Psoas muscle (tissue), 8 donors: ENCODE data around the gene ABCA13. TPM values are rescaled to one million over a fixed set of nuclear protein-coding genes. Genes with fewer than 3 reads are reported as not detected.

ENCODE experiments used
- ATAC-seq, 4 donors: fragments of 200-7000 bp; cut with Tn5 transposase; one replicate each; pipeline ENCODE4 v1.9.1; 2020; ENCODE audit warnings: moderate library complexity in 3 of 4, mild to moderate bottlenecking in 2 of 4
- DNase-seq, 2 donors: peaks; one replicate each; pipeline ENCODE4 v3.0.0-alpha.2; 2020
- H3K27ac ChIP-seq: fragments of 200-600 bp; one replicate; pipeline ENCODE4 v1.8.0; 2022
- H3K27me3 ChIP-seq, 3 donors: fragments of 200-600 bp in 1 of 3; one replicate each; pipeline versions ENCODE4 v1.6.1 to v1.8.0; 2013 to 2022; ENCODE audit warnings: low read length in 2 of 3, mild to moderate bottlenecking in 2 of 3, moderate library complexity in 1 of 3; ENCODE audit not compliant: insufficient read depth in 3 of 3
- H3K36me3 ChIP-seq, 2 donors: fragments of 200-600 bp in 1 of 2; one replicate each; pipeline versions ENCODE4 v1.6.1 to v1.8.0; 2013 to 2022; ENCODE audit warnings: low read depth in 1 of 2, mild to moderate bottlenecking in 1 of 2, moderate library complexity in 1 of 2; ENCODE audit not compliant: insufficient read depth in 1 of 2
- H3K4me1 ChIP-seq: fragments of 200-600 bp; one replicate; pipeline ENCODE4 v1.8.0; 2022
- H3K4me3 ChIP-seq: fragments of 200-600 bp; one replicate; pipeline ENCODE4 v1.8.0; 2022; ENCODE audit warnings: mild to moderate bottlenecking
- H3K9me3 ChIP-seq: fragments of 200-600 bp; one replicate; pipeline ENCODE4 v1.8.0; 2022
- CTCF ChIP-seq: fragments of 200-600 bp; IDR thresholded peaks from one replicate; pipeline ENCODE4 v1.8.0; 2022; ENCODE audit warnings: antibody characterized with exemption
- WGBS, 3 donors: extraction: QIAGEN DNeasy Blood & Tissue Kit; methylation state at CpG; one replicate each; pipeline versions ENCODE4 v1.1.6 to v1.1.7; 2013; 5-methylcytosine and 5-hydroxymethylcytosine counted together
- intact Hi-C, 2 donors: fragments of 100-400 bp; cut with DNase I; formaldehyde crosslinking; loops; one replicate each; pipeline versions ENCODE4 v1.11.0 to v1.14.2; 2022
- polyA plus RNA-seq, 3 donors: library from polyadenylated mRNA; stranded (reverse); fragments of 200-250 nt; gene quantifications; one replicate each; pipeline ENCODE4 v1.2.3, GENCODE V29; 2013
- total RNA-seq, 4 donors: library from RNA; stranded (reverse); fragmentation: NEBNext Ultra II Directional in 2 of 4; extraction: Animal tissue kit (Norgen Biotek cat#: 25700) in 2 of 4; gene quantifications; one replicate each; pipeline versions ENCODE4 v1.2.1 to v1.2.4, GENCODE V29; 2021 to 2023
- donor health status: healthy with polysubstance abuse.
- donor health status: DM: no; HTN: no; CAD: no; lungs with moderate emphysema.
- donor health status: Bipolar disorder and iron deficiency.
- donor health status: healthy.
- donor health status: DM: yes; HTN: yes; CAD: no.
- donor health status: DM: no; HTN: no; CAD: no.
- donor health status: DM: no; HTN: no; CAD: no.
- donor health status: DM: yes; HTN: yes; CAD: no.

ABCA13 gene
- total and polyA plus RNA-seq, 7 donors = 0.06 to 0.12 (median 0.10) TPM; not detected in 4

GRCh38 chr7:48548667-48549066 lies 377.4 kb downstream of the ABCA13 start:
- Histone ChIP-seq H3K4me1 (no peaks in the 10 kb centered on the region), H3K4me3 (no peak overlapping the region), H3K36me3 (no peaks in the 10 kb centered on the region), H3K9me3 (no peaks in the 10 kb centered on the region), H3K27ac (no peak overlapping the region), H3K27me3 (no peaks in the 10 kb centered on the region)
- ATAC-seq (no peak), DNase-seq (no peak)
- WGBS, 3 donors = 85 to 90% (median 87%) methylated on average over 2 of the region's 2 CpGs
- no peak for TF ChIP-seq CTCF
- intact Hi-C loops = no loop called here

- H3K4me1 ChIP-seq = no peaks in the 10 kb centered on the region
- H3K4me3 ChIP-seq = no peak overlapping the region
- no peak for TF ChIP-seq CTCF
- H3K36me3 ChIP-seq = no peaks in the 10 kb centered on the region
- no peak for DNase-seq
- no peak for ATAC-seq
- H3K27me3 ChIP-seq = no peaks in the 10 kb centered on the region
- intact Hi-C loops = no loop called here
- H3K27ac ChIP-seq = no peak overlapping the region
- H3K9me3 ChIP-seq = no peaks in the 10 kb centered on the region
Measured at GRCh38 chr7:48551652-48552051, 380.4 kb downstream of the ABCA13 start.

DNA sequence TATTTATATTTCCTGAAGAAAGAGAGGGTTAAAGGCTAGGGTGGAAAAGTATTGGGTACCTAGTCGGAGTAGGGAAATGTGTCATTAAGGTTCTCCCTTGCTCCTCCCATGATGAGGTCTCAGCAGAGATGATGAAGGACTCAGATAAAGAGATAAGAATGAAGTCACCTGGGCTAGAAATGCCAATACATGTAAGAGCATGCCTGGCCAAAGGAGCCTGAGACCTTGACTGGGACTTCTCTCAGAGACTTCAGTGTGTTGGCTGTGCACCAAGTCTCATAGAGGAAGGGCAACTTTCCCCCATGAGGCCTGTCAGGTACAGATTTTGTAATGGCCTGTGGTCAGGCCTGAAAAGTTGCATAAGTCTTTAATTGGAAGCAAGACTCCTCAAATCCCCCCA lies 392.1 kb downstream of the ABCA13 start:
- 74 to 85% (median 75%) methylated on average over 1 of the region's 1 CpG for WGBS, 3 donors

GRCh38 chr7:48575516-48575915 lies 404.3 kb downstream of the ABCA13 start:
- Histone ChIP-seq H3K4me1 (no peaks in the 10 kb centered on the region), H3K27ac (no peak overlapping the region), H3K27me3 (no peaks in the 10 kb centered on the region), H3K36me3 (no peaks in the 10 kb centered on the region), H3K4me3 (no peak overlapping the region), H3K9me3 (no peaks in the 10 kb centered on the region)
- intact Hi-C loops = no loop called here
- no peak for DNase-seq
- 94 to 99% (median 97%) methylated on average over 2 of the region's 2 CpGs for whole genome bisulfite sequencing, 3 donors
- TF ChIP-seq CTCF = no peak
- no peak for ATAC-seq

More for the DNA sequence above, 392.1 kb downstream of the ABCA13 start:
- no peak for TF ChIP-seq CTCF
- Histone ChIP-seq H3K4me1 (no peaks in the 10 kb centered on the region), H3K4me3 (no peak overlapping the region), H3K27ac (no peak overlapping the region), H3K27me3 (no peaks in the 10 kb centered on the region), H3K36me3 (no peaks in the 10 kb centered on the region), H3K9me3 (no peaks in the 10 kb centered on the region)
- intact Hi-C loops = no loop called here
- no peak for DNase-seq
- no peak for ATAC-seq

DNA sequence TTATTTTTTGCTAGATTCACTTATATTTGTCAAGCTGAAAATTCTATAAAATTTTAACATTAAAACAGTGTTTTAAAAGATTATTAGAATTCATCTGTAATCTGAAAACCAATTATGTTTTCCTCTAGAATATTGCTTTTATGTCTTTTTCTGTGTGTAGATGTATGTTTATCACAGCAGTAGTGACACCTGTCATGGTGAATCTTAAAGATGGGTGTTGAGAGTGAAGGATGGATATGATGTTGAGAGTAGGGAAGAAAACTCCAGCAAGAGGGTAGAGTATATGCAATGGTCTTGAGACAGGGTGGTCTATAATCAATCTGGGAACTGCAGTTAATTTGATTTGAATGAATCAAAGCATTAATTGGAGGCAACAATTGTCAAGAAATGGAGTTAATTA lies 416.2 kb downstream of the ABCA13 start:
- H3K9me3 ChIP-seq = no peaks in the 10 kb centered on the region
- ATAC-seq (no peak), DNase-seq (no peak)
- no peak overlapping the region for H3K27ac ChIP-seq
- H3K4me1 ChIP-seq = no peaks in the 10 kb centered on the region
- H3K36me3 ChIP-seq = no peaks in the 10 kb centered on the region
- no peak overlapping the region for H3K4me3 ChIP-seq
- no peak for TF ChIP-seq CTCF
- intact Hi-C loops = no loop called here
- H3K27me3 ChIP-seq = no peaks in the 10 kb centered on the region
